Gastrocnemius medialis (tissue), 4 donors: ENCODE data around the gene AP1S3. TPM values are rescaled to one million over a fixed set of nuclear protein-coding genes. Genes with fewer than 3 reads are reported as not detected.
"Not testable (repeated sequence)": the region's sequence is repeated elsewhere in the genome, so short reads cannot be mapped to it uniquely, and the experiment has no call there.

Experiments
- ATAC-seq, 2 donors: fragments of 150-250 bp; one replicate each; pipeline ENCODE4 v1.9.1; 2016
- DNase-seq, 2 donors: peaks; one replicate each; pipeline ENCODE4 v3.0.0-alpha.2; 2019
- H3K27ac ChIP-seq, 4 donors: fragments of 200-600 bp; sonication (generic); 1 replicate in 1 of 4; 2 replicates in 3 of 4; pipeline ENCODE4 v1.5.1; 2016 to 2018; ENCODE audit warnings: mild to moderate bottlenecking in 2 of 4, moderate library complexity in 1 of 4
- H3K27me3 ChIP-seq, 3 donors: fragments of 200-600 bp; sonication (generic) in 2 of 3; 1 replicate in 1 of 3; 2 replicates in 2 of 3; pipeline versions ENCODE4 v1.5.1 to v1.6.0; 2016 to 2019; ENCODE audit warnings: mild to moderate bottlenecking in 1 of 3, moderate library complexity in 1 of 3
- H3K36me3 ChIP-seq, 2 donors: fragments of 200-600 bp; sonication (generic) in 1 of 2; one replicate each; pipeline ENCODE4 v1.5.1; 2017 to 2018
- H3K4me1 ChIP-seq, 2 donors: fragments of 200-600 bp; sonication (generic) in 1 of 2; one replicate each; pipeline ENCODE4 v1.5.1; 2016 to 2017; ENCODE audit warnings: mild to moderate bottlenecking in 2 of 2
- H3K4me3 ChIP-seq, 4 donors: fragments of 200-600 bp; sonication (generic) in 3 of 4; 1 replicate in 1 of 4; 2 replicates in 3 of 4; pipeline ENCODE4 v1.5.1; 2016 to 2019; ENCODE audit warnings: mild to moderate bottlenecking in 2 of 4
- H3K9me3 ChIP-seq, 3 donors: fragments of 200-600 bp; sonication (generic) in 2 of 3; 1 replicate in 1 of 3; 2 replicates in 2 of 3; pipeline ENCODE4 v1.5.1; 2016 to 2019
- POLR2A ChIP-seq, 2 donors: fragments of 450-650 bp; IDR thresholded peaks; one replicate each; pipeline ENCODE4 v1.6.1; 2017; ENCODE audit warnings: antibody characterized with exemption in 2 of 2, mild to moderate bottlenecking in 2 of 2, moderate library complexity in 2 of 2
- in situ Hi-C, 4 donors: fragments of 200-750 bp; cut with MboI; loops; one replicate each; pipeline versions ENCODE4 v1.15.0 to v1.8.0; 2017; ENCODE audit warnings: low sequenced_read_pairs in 4 of 4
- intact Hi-C: fragments of 100-400 bp; cut with DNase I; formaldehyde crosslinking; loops from one replicate; pipeline ENCODE4 v1.15.1; 2023; ENCODE audit warnings: low total_unique reads
- total RNA-seq, 4 donors: library from RNA; depleted of rRNA; stranded (reverse); fragments of >200 nt; gene quantifications; one replicate each; pipeline versions ENCODE4 v1.1.0 to v1.2.3, GENCODE V29; 2016
- TF ChIP-seq, protein P1 (sequence below), 5 experiments: fragments of 450-650 bp in 3 of 5; fragments of 200-600 bp in 2 of 5; sonication (generic) in 2 of 5; IDR thresholded peaks in 4 of 5; conservative IDR thresholded peaks in 1 of 5; 1 replicate in 4 of 5; 2 replicates in 1 of 5; pipeline ENCODE4 v1.5.1; 2016 to 2019; ENCODE audit warnings: antibody characterized with exemption in 5 of 5, mild to moderate bottlenecking in 3 of 5, moderate library complexity in 3 of 5

The AP1S3 gene
- total RNA-seq, 4 donors from 2014 or later, result 0.20 TPM; not detected in 3

GRCh38 chr2:223789423-223789822 lies 48.0 kb downstream of the AP1S3 start:
- H3K36me3 ChIP-seq, result no peaks in the 10 kb centered on the region
- H3K27ac ChIP-seq, result no peak overlapping the region
- TF ChIP-seq, protein P1, sequence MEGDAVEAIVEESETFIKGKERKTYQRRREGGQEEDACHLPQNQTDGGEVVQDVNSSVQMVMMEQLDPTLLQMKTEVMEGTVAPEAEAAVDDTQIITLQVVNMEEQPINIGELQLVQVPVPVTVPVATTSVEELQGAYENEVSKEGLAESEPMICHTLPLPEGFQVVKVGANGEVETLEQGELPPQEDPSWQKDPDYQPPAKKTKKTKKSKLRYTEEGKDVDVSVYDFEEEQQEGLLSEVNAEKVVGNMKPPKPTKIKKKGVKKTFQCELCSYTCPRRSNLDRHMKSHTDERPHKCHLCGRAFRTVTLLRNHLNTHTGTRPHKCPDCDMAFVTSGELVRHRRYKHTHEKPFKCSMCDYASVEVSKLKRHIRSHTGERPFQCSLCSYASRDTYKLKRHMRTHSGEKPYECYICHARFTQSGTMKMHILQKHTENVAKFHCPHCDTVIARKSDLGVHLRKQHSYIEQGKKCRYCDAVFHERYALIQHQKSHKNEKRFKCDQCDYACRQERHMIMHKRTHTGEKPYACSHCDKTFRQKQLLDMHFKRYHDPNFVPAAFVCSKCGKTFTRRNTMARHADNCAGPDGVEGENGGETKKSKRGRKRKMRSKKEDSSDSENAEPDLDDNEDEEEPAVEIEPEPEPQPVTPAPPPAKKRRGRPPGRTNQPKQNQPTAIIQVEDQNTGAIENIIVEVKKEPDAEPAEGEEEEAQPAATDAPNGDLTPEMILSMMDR (IDR thresholded peaks at IDR 0.05 in 4 of 5, conservative IDR thresholded peaks at IDR 0.05 in 1 of 5), result no peak
- TF ChIP-seq POLR2A (IDR thresholded peaks at IDR 0.05), result no peak
- no peak overlapping the region for H3K4me3 ChIP-seq
- ATAC-seq (no peak), DNase-seq (no peak)
- H3K9me3 ChIP-seq, result no peaks in the 10 kb centered on the region
- in situ Hi-C loops (loop anchor here in 1 of 4 donors (25.0 kb wide), 1 partner anchor 827 kb away; no protein-coding TSS in a partner anchor), intact Hi-C loops (no loop called here)
- no peaks in the 10 kb centered on the region for H3K4me1 ChIP-seq
- no peaks in the 10 kb centered on the region for H3K27me3 ChIP-seq

- H3K9me3 ChIP-seq, result no peaks in the 10 kb centered on the region
- H3K4me1 ChIP-seq, result no peaks in the 10 kb centered on the region
- H3K27ac ChIP-seq, result no peak overlapping the region
- TF ChIP-seq, protein P1 (IDR thresholded peaks at IDR 0.05 in 4 of 5, conservative IDR thresholded peaks at IDR 0.05 in 1 of 5), result no peak
- TF ChIP-seq POLR2A (IDR thresholded peaks at IDR 0.05), result no peak
- no peaks in the 10 kb centered on the region for H3K36me3 ChIP-seq
- intact Hi-C loops, result no loop called here
- DNase-seq (no peak), ATAC-seq (no peak)
- no peak overlapping the region for H3K4me3 ChIP-seq
- in situ Hi-C loops, result loop anchor here in 1 of 4 donors (25.0 kb wide), 1 partner anchor 827 kb away; no protein-coding TSS in a partner anchor
- H3K27me3 ChIP-seq, result no peaks in the 10 kb centered on the region
Measured at GRCh38 chr2:223788826-223789225, 48.6 kb downstream of the AP1S3 start.

DNA sequence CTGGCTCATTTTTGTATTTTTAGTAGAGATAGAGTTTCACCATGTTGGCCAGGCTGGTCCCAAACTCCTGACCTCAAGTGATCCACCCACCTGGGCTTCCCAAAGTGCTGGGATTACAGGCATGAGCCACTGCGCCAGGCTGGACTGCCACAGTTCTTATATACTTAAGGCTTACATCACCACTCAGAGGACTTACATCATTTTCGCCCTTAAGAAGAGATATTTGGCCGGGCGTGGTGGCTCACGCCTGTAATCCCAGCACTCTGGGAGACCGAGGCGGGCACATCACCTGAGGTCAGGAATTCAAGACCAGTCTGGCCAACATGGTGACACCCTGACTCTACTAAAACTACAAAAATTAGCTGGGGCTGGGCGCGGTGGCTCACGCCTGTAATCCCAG lies 49.3 kb downstream of the AP1S3 start:
- in situ Hi-C loops, result loop anchor here in 1 of 4 donors (25.0 kb wide), 1 partner anchor 826 kb away; no protein-coding TSS in a partner anchor
- ATAC-seq, H3K27me3 ChIP-seq: not testable (repeated sequence)

DNA sequence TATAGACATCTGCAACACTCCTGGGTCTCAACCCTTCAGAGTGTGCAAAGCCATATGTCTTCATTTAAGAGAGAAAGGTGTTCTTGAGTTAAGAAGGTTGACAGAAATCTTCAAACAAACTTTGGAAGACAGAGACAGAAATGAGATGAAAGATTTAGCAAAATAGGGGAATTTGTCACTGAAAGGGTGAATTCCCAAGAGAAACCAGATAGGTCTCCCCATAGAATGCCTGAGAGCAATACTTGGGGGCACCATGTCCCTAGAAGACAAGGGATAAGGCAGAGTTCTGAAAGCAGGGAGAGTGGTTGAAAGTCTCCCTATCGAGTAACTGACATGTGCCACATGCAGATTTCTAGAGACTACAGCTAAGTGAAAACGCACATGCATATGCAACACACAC lies 50.0 kb downstream of the AP1S3 start:
- intact Hi-C loops (no loop called here), in situ Hi-C loops (loop anchor here in 1 of 4 donors (25.0 kb wide), 1 partner anchor 825 kb away; no protein-coding TSS in a partner anchor)
- no peak overlapping the region for H3K27ac ChIP-seq
- DNase-seq, result no peak
- no peak overlapping the region for H3K4me3 ChIP-seq
- H3K27me3 ChIP-seq, result no peaks in the 10 kb centered on the region
- no peaks in the 10 kb centered on the region for H3K9me3 ChIP-seq
- ATAC-seq, result no peak
- no peaks in the 10 kb centered on the region for H3K36me3 ChIP-seq
- no peaks in the 10 kb centered on the region for H3K4me1 ChIP-seq
- no peak for TF ChIP-seq POLR2A (IDR thresholded peaks at IDR 0.05)
- TF ChIP-seq, protein P1 (IDR thresholded peaks at IDR 0.05 in 4 of 5, conservative IDR thresholded peaks at IDR 0.05 in 1 of 5), result no peak

More for the DNA sequence above, 49.3 kb downstream of the AP1S3 start:
- intact Hi-C loops, DNase-seq, H3K9me3 ChIP-seq, H3K27ac ChIP-seq, H3K4me3 ChIP-seq, H3K4me1 ChIP-seq, H3K36me3 ChIP-seq: not testable (repeated sequence)

GRCh38 chr2:223786943-223787342 lies 50.4 kb downstream of the AP1S3 start:
- H3K36me3 ChIP-seq, result no peaks in the 10 kb centered on the region
- H3K9me3 ChIP-seq, result no peaks in the 10 kb centered on the region
- H3K4me3 ChIP-seq, result no peak overlapping the region
- no peaks in the 10 kb centered on the region for H3K27me3 ChIP-seq
- H3K4me1 ChIP-seq, result no peaks in the 10 kb centered on the region
- ATAC-seq (no peak), DNase-seq (no peak)
- in situ Hi-C loops, result loop anchor here in 1 of 4 donors (25.0 kb wide), 1 partner anchor 825 kb away; no protein-coding TSS in a partner anchor
- TF ChIP-seq, protein P1 (IDR thresholded peaks at IDR 0.05 in 4 of 5, conservative IDR thresholded peaks at IDR 0.05 in 1 of 5), result no peak
- H3K27ac ChIP-seq, result no peak overlapping the region
- intact Hi-C loops, result no loop called here
